ENCODE measurements around the gene TSPAN9. TPM values are rescaled to one million over a fixed set of nuclear protein-coding genes. Genes with fewer than 3 reads are reported as not detected.
A peak's percentile ranks its signal among the peaks of the same experiment; 100 is the strongest.

The TSPAN9 gene
- total RNA-seq, 1 donor from 2014 or later, result 30.4 TPM

DNA sequence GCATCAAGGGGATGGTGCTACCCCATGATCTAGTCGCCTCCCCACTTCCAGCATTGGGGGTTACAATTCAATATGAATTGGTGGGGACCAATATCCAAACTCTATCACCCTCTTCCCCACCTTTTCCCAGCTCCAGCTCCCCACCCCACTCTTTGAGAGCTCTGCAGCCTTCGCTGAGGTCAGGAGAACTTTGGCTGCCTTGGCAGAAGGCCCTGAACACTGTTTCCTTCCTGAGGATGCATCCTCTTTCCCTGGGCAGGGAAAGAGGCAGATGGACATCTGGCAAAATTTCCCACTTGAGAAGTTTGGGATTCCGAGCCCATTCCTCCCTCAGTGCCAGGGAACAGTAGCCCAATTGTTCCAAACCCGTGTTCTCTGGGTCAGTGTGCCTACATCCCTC, 169.1 kb downstream of the TSPAN9 start:
- no peak for DNase-seq (ENCODE audit: low spot score, unreplicated experiment)
- Mint-ChIP-seq H3K27ac (no peak overlapping the region), H3K9me3 (ENCODE audit: low read depth) (no peaks in the 10 kb centered on the region), H3K4me1 (ENCODE audit: low read depth) (peaks cover 16% of the 10 kb centered on the region), H3K27me3 (no peaks in the 10 kb centered on the region), H3K36me3 (ENCODE audit: insufficient read depth) (peaks cover 4% of the 10 kb centered on the region), H3K4me3 (ENCODE audit: low read depth) (no peak overlapping the region)
- TF ChIP-seq, protein P1, sequence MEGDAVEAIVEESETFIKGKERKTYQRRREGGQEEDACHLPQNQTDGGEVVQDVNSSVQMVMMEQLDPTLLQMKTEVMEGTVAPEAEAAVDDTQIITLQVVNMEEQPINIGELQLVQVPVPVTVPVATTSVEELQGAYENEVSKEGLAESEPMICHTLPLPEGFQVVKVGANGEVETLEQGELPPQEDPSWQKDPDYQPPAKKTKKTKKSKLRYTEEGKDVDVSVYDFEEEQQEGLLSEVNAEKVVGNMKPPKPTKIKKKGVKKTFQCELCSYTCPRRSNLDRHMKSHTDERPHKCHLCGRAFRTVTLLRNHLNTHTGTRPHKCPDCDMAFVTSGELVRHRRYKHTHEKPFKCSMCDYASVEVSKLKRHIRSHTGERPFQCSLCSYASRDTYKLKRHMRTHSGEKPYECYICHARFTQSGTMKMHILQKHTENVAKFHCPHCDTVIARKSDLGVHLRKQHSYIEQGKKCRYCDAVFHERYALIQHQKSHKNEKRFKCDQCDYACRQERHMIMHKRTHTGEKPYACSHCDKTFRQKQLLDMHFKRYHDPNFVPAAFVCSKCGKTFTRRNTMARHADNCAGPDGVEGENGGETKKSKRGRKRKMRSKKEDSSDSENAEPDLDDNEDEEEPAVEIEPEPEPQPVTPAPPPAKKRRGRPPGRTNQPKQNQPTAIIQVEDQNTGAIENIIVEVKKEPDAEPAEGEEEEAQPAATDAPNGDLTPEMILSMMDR (IDR thresholded peaks at IDR 0.05; ENCODE audit: unreplicated experiment), result no peak

DNA sequence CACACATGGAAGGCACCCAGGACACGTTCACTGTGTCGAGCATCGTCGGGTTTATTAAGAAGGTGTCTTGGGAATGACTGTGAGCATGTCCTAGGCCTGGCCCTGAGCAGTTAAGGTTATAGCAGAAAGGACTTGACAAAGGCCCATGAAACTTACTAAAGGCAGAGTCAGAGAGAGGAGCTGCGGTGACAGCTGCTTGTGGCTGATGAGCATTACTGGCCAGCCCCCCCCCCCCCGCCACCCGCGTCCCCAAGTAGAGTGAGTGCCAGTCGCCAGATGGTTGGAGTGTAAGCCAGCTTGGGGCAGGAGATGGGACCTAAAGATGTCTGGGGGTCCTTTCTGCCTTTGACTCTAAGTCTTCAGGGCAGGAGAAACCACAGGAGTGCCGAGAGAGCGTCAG, 169.9 kb downstream of the TSPAN9 start:
- Mint-ChIP-seq H3K4me3 (ENCODE audit: low read depth) (no peak overlapping the region), H3K9me3 (ENCODE audit: low read depth) (no peaks in the 10 kb centered on the region), H3K27ac (no peak overlapping the region), H3K27me3 (no peaks in the 10 kb centered on the region), H3K4me1 (ENCODE audit: low read depth) (peaks cover 9% of the 10 kb centered on the region), H3K36me3 (ENCODE audit: insufficient read depth) (peaks cover 4% of the 10 kb centered on the region)
- no peak for DNase-seq (ENCODE audit: low spot score, unreplicated experiment)
- TF ChIP-seq, protein P1 (IDR thresholded peaks at IDR 0.05; ENCODE audit: unreplicated experiment), result no peak

DNA sequence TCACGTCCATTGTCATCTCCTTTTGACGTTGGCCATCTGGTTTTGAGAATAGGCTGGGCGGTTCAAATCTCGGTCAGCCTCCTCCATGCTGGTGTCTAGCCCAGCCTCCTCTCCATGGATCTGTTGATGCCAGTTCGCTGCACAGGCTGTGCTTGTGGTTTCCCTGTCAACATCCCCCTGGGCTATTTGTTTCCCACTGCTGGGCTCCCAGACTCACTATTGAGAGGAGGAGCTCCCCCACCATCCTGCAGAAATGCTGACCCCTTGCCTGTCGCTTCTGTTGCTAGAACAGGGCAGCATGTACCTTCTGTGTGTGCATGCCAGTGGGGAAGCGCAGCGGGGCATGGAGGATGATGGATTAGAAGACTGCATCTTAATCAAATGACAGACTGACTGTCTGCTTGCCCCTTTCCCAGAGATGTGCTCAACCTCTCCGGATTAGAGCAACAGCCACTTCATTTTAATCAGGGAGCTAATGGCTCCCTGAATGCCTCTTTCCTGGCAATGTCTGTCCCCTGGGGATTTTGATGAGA, 170.5 kb downstream of the TSPAN9 start:
- TF ChIP-seq, protein P1 (IDR thresholded peaks at IDR 0.05; ENCODE audit: unreplicated experiment), result no peak
- H3K4me3 Mint-ChIP-seq (ENCODE audit: low read depth), result no peak overlapping the region
- no peak overlapping the region for H3K27ac Mint-ChIP-seq
- no peak for DNase-seq (ENCODE audit: low spot score, unreplicated experiment)
- H3K27me3 Mint-ChIP-seq, result no peaks in the 10 kb centered on the region
- H3K36me3 Mint-ChIP-seq (ENCODE audit: insufficient read depth), result peaks cover 4% of the 10 kb centered on the region
- peaks cover 8% of the 10 kb centered on the region for H3K4me1 Mint-ChIP-seq (ENCODE audit: low read depth)
- no peaks in the 10 kb centered on the region for H3K9me3 Mint-ChIP-seq (ENCODE audit: low read depth)

DNA sequence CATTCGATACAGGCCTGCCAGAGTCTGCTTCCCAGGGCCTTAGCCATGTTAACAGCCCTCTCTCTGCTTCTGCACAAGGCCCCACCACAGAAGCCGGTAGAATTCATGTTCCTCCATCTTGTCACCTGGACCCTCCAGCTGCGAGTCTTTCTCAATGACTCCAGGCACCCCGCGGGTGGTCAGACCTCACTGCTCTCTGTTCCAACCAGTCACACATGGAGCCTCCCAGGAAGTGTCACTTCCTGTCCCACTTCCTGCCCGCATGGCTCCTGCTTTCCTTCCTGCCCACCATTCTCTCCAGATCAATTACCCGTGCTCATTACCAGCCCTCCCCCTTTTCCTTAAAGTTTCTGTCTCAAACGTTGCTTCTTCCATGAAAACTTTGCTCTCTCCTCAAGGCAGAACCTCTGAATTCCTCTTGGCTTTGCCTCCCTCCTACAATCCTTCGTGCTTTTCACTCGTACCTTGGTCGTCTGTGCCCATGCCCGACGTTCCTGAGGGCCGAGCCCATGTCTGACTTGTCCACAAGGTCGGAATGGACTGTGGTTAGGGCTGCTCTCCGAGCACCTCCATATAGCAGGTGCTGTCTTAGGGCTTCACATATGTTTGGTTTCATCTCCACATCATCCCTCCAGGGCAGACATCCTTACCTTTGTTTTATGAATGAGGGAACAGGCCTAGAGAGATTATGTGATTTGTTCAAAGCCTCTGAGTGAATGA, 172.1 kb downstream of the TSPAN9 start:
- H3K27me3 Mint-ChIP-seq, result no peaks in the 10 kb centered on the region

DNA sequence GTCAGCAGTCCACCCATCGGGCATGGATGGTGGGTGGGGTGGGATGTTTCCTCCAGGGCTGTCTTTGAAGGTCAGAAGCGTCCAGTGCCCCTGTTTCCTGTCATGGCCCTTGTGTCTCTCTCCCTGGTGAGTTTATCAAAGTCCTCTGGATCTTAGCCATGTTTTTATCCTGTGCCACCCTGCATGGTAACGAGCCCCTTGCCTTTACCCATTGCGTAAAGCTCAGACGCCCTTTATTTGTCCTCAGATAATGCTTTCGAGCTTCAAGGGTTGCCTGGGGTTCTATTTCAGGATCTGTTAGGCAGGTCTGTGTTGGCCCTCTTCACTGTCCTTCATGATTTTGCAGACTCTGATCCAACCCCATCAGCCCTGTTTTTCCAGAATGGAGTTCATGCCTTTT, 172.9 kb downstream of the TSPAN9 start:
- Mint-ChIP-seq H3K4me3 (ENCODE audit: low read depth) (no peak overlapping the region), H3K4me1 (ENCODE audit: low read depth) (peaks cover 1% of the 10 kb centered on the region), H3K36me3 (ENCODE audit: insufficient read depth) (peaks cover 4% of the 10 kb centered on the region), H3K9me3 (ENCODE audit: low read depth) (no peaks in the 10 kb centered on the region), H3K27me3 (no peaks in the 10 kb centered on the region), H3K27ac (no peak overlapping the region)
- DNase-seq (ENCODE audit: low spot score, unreplicated experiment), result no peak
- TF ChIP-seq, protein P1 (IDR thresholded peaks at IDR 0.05; ENCODE audit: unreplicated experiment), result no peak

More for the DNA sequence above, 172.1 kb downstream of the TSPAN9 start:
- H3K4me3 Mint-ChIP-seq (ENCODE audit: low read depth), result no peak overlapping the region
- no peak for DNase-seq (ENCODE audit: low spot score, unreplicated experiment)
- H3K4me1 Mint-ChIP-seq (ENCODE audit: low read depth), result peaks cover 1% of the 10 kb centered on the region
- TF ChIP-seq, protein P1 (IDR thresholded peaks at IDR 0.05; ENCODE audit: unreplicated experiment), result no peak
- peak overlapping the region; percentile 4 for H3K27ac Mint-ChIP-seq
- H3K9me3 Mint-ChIP-seq (ENCODE audit: low read depth), result no peaks in the 10 kb centered on the region
- H3K36me3 Mint-ChIP-seq (ENCODE audit: insufficient read depth), result peaks cover 4% of the 10 kb centered on the region
